CD4-positive, alpha-beta T cell treated with Interleukin-15 for 1 hour (primary cell): ENCODE results near the gene PDCD2L.
"Not testable (repeated sequence)": the region's sequence is repeated elsewhere in the genome, so short reads cannot be mapped to it uniquely, and the experiment has no call there.

Experiments used
- DNase-seq: peaks from one replicate; pipeline ENCODE4 v3.0.0-alpha.2; 2020

Gene PDCD2L

GRCh38 chr19:34404109-34404909 lies at the start of gene PDCD2L:
Gene PDCD2L (plus strand): TSS chr19:34404399. CDS start chr19:34404431, 32 bp downstream.
- peak; percentile 91 for DNase-seq

GRCh38 chr19:34355201-34355600 lies 49.0 kb upstream of the PDCD2L start:
- DNase-seq, result no peak

GRCh38 chr19:34356875-34357274 lies 47.3 kb upstream of the PDCD2L start:
- no peak for DNase-seq

- no peak for DNase-seq
Observed at GRCh38 chr19:34357431-34357830, 46.8 kb upstream of the PDCD2L start.

- peak; percentile 99 for DNase-seq
Observed at GRCh38 chr19:34359140-34359953, 44.9 kb upstream of the PDCD2L start.

- DNase-seq, result no peak
Observed at GRCh38 chr19:34359954-34360315, 44.3 kb upstream of the PDCD2L start.

GRCh38 chr19:34360354-34360909 lies 43.8 kb upstream of the PDCD2L start:
- no peak for DNase-seq

- DNase-seq, result no peak
Observed at GRCh38 chr19:34362679-34363069, 41.5 kb upstream of the PDCD2L start.

- DNase-seq, result no peak
Observed at GRCh38 chr19:34363094-34363493, 41.1 kb upstream of the PDCD2L start.

- DNase-seq, result no peak
Observed at GRCh38 chr19:34363930-34364329, 40.3 kb upstream of the PDCD2L start.

GRCh38 chr19:34364462-34364829 lies 39.8 kb upstream of the PDCD2L start:
- no peak for DNase-seq

- DNase-seq, result peak; percentile 66
Observed at GRCh38 chr19:34364830-34365462, 39.3 kb upstream of the PDCD2L start, which contains the start of gene GPI. Gene GPI (plus strand): TSS chr19:34365196. CDS start chr19:34365267, 71 bp downstream.

- DNase-seq, result no peak
Observed at GRCh38 chr19:34365463-34366401, 38.5 kb upstream of the PDCD2L start.

GRCh38 chr19:34366738-34367623 lies 37.2 kb upstream of the PDCD2L start:
- no peak for DNase-seq

GRCh38 chr19:34367624-34367957 lies 36.6 kb upstream of the PDCD2L start:
- no peak for DNase-seq

- no peak for DNase-seq
Observed at GRCh38 chr19:34368338-34368737, 35.9 kb upstream of the PDCD2L start.

GRCh38 chr19:34369166-34369565 lies 35.0 kb upstream of the PDCD2L start:
- DNase-seq, result not testable (repeated sequence)

- DNase-seq, result no peak
Observed at GRCh38 chr19:34370117-34370516, 34.1 kb upstream of the PDCD2L start.

- DNase-seq, result no peak
Observed at GRCh38 chr19:34370983-34371382, 33.2 kb upstream of the PDCD2L start.

- DNase-seq, result no peak
Observed at GRCh38 chr19:34373601-34374288, 30.5 kb upstream of the PDCD2L start.

- no peak for DNase-seq
Observed at GRCh38 chr19:34375598-34375997, 28.6 kb upstream of the PDCD2L start.
